ENCODE measurements around the gene USP44.

USP44 gene

GRCh38 chr12:95551305-95551704 lies at the start of gene USP44:
USP44 (minus strand) TSS chr12:95551476; CDS start chr12:95534256, 17,220 bp downstream.
- H3K4me3 ChIP-seq (ENCODE audit: low read depth, low read length), result peak within 1 kb of the TSS; percentile 74
- no peaks in the 10 kb centered on the region for H3K27me3 ChIP-seq (ENCODE audit: control insufficient read depth, insufficient read depth, low read length)
- peak within 1 kb of the TSS; percentile 85 for H3K9ac ChIP-seq (ENCODE audit: low read depth, low read length)
- H3K9me3 ChIP-seq (ENCODE audit: control insufficient read depth, insufficient read depth, low read length), result no peaks in the 10 kb centered on the region
- H3K36me3 ChIP-seq (ENCODE audit: control insufficient read depth, insufficient read depth, low read length), result peaks cover 3% of the 10 kb centered on the region; the same call in 1 of the 2 replicates
- peaks cover 28% of the 10 kb centered on the region for H3K4me1 ChIP-seq (ENCODE audit: control insufficient read depth, insufficient read depth, low read length)
- H3K27ac ChIP-seq (ENCODE audit: low read depth, low read length), result peak within 1 kb of the TSS; percentile 98

GRCh38 chr12:95600567-95600966 lies 49.3 kb upstream of the USP44 start:
- no peaks in the 10 kb centered on the region for H3K9me3 ChIP-seq (ENCODE audit: control insufficient read depth, insufficient read depth, low read length)
- no peaks in the 10 kb centered on the region for H3K27me3 ChIP-seq (ENCODE audit: control insufficient read depth, insufficient read depth, low read length)
- no peak overlapping the region for H3K27ac ChIP-seq (ENCODE audit: low read depth, low read length)
- H3K4me3 ChIP-seq (ENCODE audit: low read depth, low read length), result no peak overlapping the region
- H3K9ac ChIP-seq (ENCODE audit: low read depth, low read length), result no peak overlapping the region
- H3K4me1 ChIP-seq (ENCODE audit: control insufficient read depth, insufficient read depth, low read length), result peaks cover 6% of the 10 kb centered on the region
- H3K36me3 ChIP-seq (ENCODE audit: control insufficient read depth, insufficient read depth, low read length), result no peaks in the 10 kb centered on the region

- H3K9ac ChIP-seq (ENCODE audit: low read depth, low read length), result no peak overlapping the region
- no peak overlapping the region for H3K4me3 ChIP-seq (ENCODE audit: low read depth, low read length)
- no peaks in the 10 kb centered on the region for H3K27me3 ChIP-seq (ENCODE audit: control insufficient read depth, insufficient read depth, low read length)
- H3K36me3 ChIP-seq (ENCODE audit: control insufficient read depth, insufficient read depth, low read length), result no peaks in the 10 kb centered on the region
- no peaks in the 10 kb centered on the region for H3K9me3 ChIP-seq (ENCODE audit: control insufficient read depth, insufficient read depth, low read length)
- H3K4me1 ChIP-seq (ENCODE audit: control insufficient read depth, insufficient read depth, low read length), result peaks cover 10% of the 10 kb centered on the region
- H3K27ac ChIP-seq (ENCODE audit: low read depth, low read length), result no peak overlapping the region
These were observed 48.6 kb upstream of the USP44 start for GRCh38 chr12:95599880-95600279.

- no peak overlapping the region for H3K4me3 ChIP-seq (ENCODE audit: low read depth, low read length)
- H3K36me3 ChIP-seq (ENCODE audit: control insufficient read depth, insufficient read depth, low read length), result peaks cover 4% of the 10 kb centered on the region; the same call in 1 of the 2 replicates
- H3K9ac ChIP-seq (ENCODE audit: low read depth, low read length), result no peak overlapping the region
- H3K4me1 ChIP-seq (ENCODE audit: control insufficient read depth, insufficient read depth, low read length), result peaks cover 19% of the 10 kb centered on the region
- no peak overlapping the region for H3K27ac ChIP-seq (ENCODE audit: low read depth, low read length)
- no peaks in the 10 kb centered on the region for H3K9me3 ChIP-seq (ENCODE audit: control insufficient read depth, insufficient read depth, low read length)
- no peaks in the 10 kb centered on the region for H3K27me3 ChIP-seq (ENCODE audit: control insufficient read depth, insufficient read depth, low read length)
These were observed 42.9 kb upstream of the USP44 start for GRCh38 chr12:95594136-95594535.

GRCh38 chr12:95593266-95593871 lies 42.1 kb upstream of the USP44 start:
- Histone ChIP-seq H3K27me3 (ENCODE audit: control insufficient read depth, insufficient read depth, low read length) (no peaks in the 10 kb centered on the region), H3K27ac (ENCODE audit: low read depth, low read length) (no peak overlapping the region), H3K4me1 (ENCODE audit: control insufficient read depth, insufficient read depth, low read length) (peaks cover 19% of the 10 kb centered on the region), H3K9ac (ENCODE audit: low read depth, low read length) (no peak overlapping the region), H3K9me3 (ENCODE audit: control insufficient read depth, insufficient read depth, low read length) (no peaks in the 10 kb centered on the region), H3K4me3 (ENCODE audit: low read depth, low read length) (no peak overlapping the region), H3K36me3 (ENCODE audit: control insufficient read depth, insufficient read depth, low read length) (peaks cover 4% of the 10 kb centered on the region; the same call in 1 of the 2 replicates)

GRCh38 chr12:95591731-95592130 lies 40.5 kb upstream of the USP44 start:
- Histone ChIP-seq H3K4me1 (ENCODE audit: control insufficient read depth, insufficient read depth, low read length) (peaks cover 19% of the 10 kb centered on the region), H3K27ac (ENCODE audit: low read depth, low read length) (no peak overlapping the region), H3K27me3 (ENCODE audit: control insufficient read depth, insufficient read depth, low read length) (no peaks in the 10 kb centered on the region), H3K36me3 (ENCODE audit: control insufficient read depth, insufficient read depth, low read length) (peaks cover 4% of the 10 kb centered on the region; the same call in 1 of the 2 replicates), H3K9me3 (ENCODE audit: control insufficient read depth, insufficient read depth, low read length) (no peaks in the 10 kb centered on the region), H3K4me3 (ENCODE audit: low read depth, low read length) (no peak overlapping the region), H3K9ac (ENCODE audit: low read depth, low read length) (no peak overlapping the region)

- Histone ChIP-seq H3K36me3 (ENCODE audit: control insufficient read depth, insufficient read depth, low read length) (peaks cover 4% of the 10 kb centered on the region; the same call in 1 of the 2 replicates), H3K9me3 (ENCODE audit: control insufficient read depth, insufficient read depth, low read length) (no peaks in the 10 kb centered on the region), H3K27me3 (ENCODE audit: control insufficient read depth, insufficient read depth, low read length) (no peaks in the 10 kb centered on the region), H3K4me1 (ENCODE audit: control insufficient read depth, insufficient read depth, low read length) (peaks cover 18% of the 10 kb centered on the region), H3K27ac (ENCODE audit: low read depth, low read length) (no peak overlapping the region), H3K9ac (ENCODE audit: low read depth, low read length) (no peak overlapping the region), H3K4me3 (ENCODE audit: low read depth, low read length) (no peak overlapping the region)
These were observed 39.5 kb upstream of the USP44 start for GRCh38 chr12:95590775-95591174.

- no peaks in the 10 kb centered on the region for H3K9me3 ChIP-seq (ENCODE audit: control insufficient read depth, insufficient read depth, low read length)
- no peak overlapping the region for H3K4me3 ChIP-seq (ENCODE audit: low read depth, low read length)
- H3K4me1 ChIP-seq (ENCODE audit: control insufficient read depth, insufficient read depth, low read length), result no peaks in the 10 kb centered on the region
- no peak overlapping the region for H3K9ac ChIP-seq (ENCODE audit: low read depth, low read length)
- no peaks in the 10 kb centered on the region for H3K36me3 ChIP-seq (ENCODE audit: control insufficient read depth, insufficient read depth, low read length)
- H3K27ac ChIP-seq (ENCODE audit: low read depth, low read length), result no peak overlapping the region
- H3K27me3 ChIP-seq (ENCODE audit: control insufficient read depth, insufficient read depth, low read length), result no peaks in the 10 kb centered on the region
These were observed 32.7 kb upstream of the USP44 start for GRCh38 chr12:95583933-95584332.

GRCh38 chr12:95582230-95583058 lies 31.2 kb upstream of the USP44 start:
- no peak overlapping the region for H3K4me3 ChIP-seq (ENCODE audit: low read depth, low read length)
- no peaks in the 10 kb centered on the region for H3K9me3 ChIP-seq (ENCODE audit: control insufficient read depth, insufficient read depth, low read length)
- no peaks in the 10 kb centered on the region for H3K4me1 ChIP-seq (ENCODE audit: control insufficient read depth, insufficient read depth, low read length)
- H3K36me3 ChIP-seq (ENCODE audit: control insufficient read depth, insufficient read depth, low read length), result no peaks in the 10 kb centered on the region
- no peak overlapping the region for H3K9ac ChIP-seq (ENCODE audit: low read depth, low read length)
- H3K27me3 ChIP-seq (ENCODE audit: control insufficient read depth, insufficient read depth, low read length), result no peaks in the 10 kb centered on the region
- H3K27ac ChIP-seq (ENCODE audit: low read depth, low read length), result no peak overlapping the region

GRCh38 chr12:95577820-95578219 lies 26.5 kb upstream of the USP44 start:
- no peaks in the 10 kb centered on the region for H3K36me3 ChIP-seq (ENCODE audit: control insufficient read depth, insufficient read depth, low read length)
- H3K27ac ChIP-seq (ENCODE audit: low read depth, low read length), result no peak overlapping the region
- no peaks in the 10 kb centered on the region for H3K9me3 ChIP-seq (ENCODE audit: control insufficient read depth, insufficient read depth, low read length)

GRCh38 chr12:95574799-95575452 lies 23.6 kb upstream of the USP44 start:
- Histone ChIP-seq H3K27me3 (ENCODE audit: control insufficient read depth, insufficient read depth, low read length) (no peaks in the 10 kb centered on the region), H3K36me3 (ENCODE audit: control insufficient read depth, insufficient read depth, low read length) (no peaks in the 10 kb centered on the region), H3K4me1 (ENCODE audit: control insufficient read depth, insufficient read depth, low read length) (peaks cover 31% of the 10 kb centered on the region), H3K9me3 (ENCODE audit: control insufficient read depth, insufficient read depth, low read length) (no peaks in the 10 kb centered on the region), H3K27ac (ENCODE audit: low read depth, low read length) (peak overlapping the region; percentile 97), H3K4me3 (ENCODE audit: low read depth, low read length) (peak overlapping the region; percentile 52), H3K9ac (ENCODE audit: low read depth, low read length) (peak overlapping the region; percentile 76)

More at GRCh38 chr12:95577820-95578219, 26.5 kb upstream of the USP44 start:
- Histone ChIP-seq H3K9ac (ENCODE audit: low read depth, low read length) (no peak overlapping the region), H3K4me1 (ENCODE audit: control insufficient read depth, insufficient read depth, low read length) (peaks cover 26% of the 10 kb centered on the region), H3K4me3 (ENCODE audit: low read depth, low read length) (no peak overlapping the region), H3K27me3 (ENCODE audit: control insufficient read depth, insufficient read depth, low read length) (no peaks in the 10 kb centered on the region)

Measured in HUES48 (cell line).